HepG2 (cell line): ENCODE results near the gene ZNF30.
A peak's percentile ranks its signal among the peaks of the same experiment; 100 is the strongest.

ENCODE experiments used
- KLF11 ChIP-seq: IDR thresholded peaks from 2 replicates; pipeline ENCODE4 v1.6.1; 2016; ENCODE audit warnings: missing compliant biosample characterization
- TF ChIP-seq, protein P1 (sequence below): sonication (generic); formaldehyde crosslinking; IDR thresholded peaks from 2 replicates; pipeline ENCODE4 v1.5.0; 2020; ENCODE audit warnings: mild to moderate bottlenecking, missing genetic modification reagents, moderate library complexity
- TF ChIP-seq, protein P2 (sequence below): sonication (generic); formaldehyde crosslinking; IDR thresholded peaks from 2 replicates; pipeline ENCODE4 v1.4.0; 2020; ENCODE audit warnings: mild to moderate bottlenecking, low read depth, missing genetic modification reagents

GRCh38 chr19:34963573-34964406 lies 37.1 kb downstream of the ZNF30 start, which contains the start of gene ZNF792:
- TF ChIP-seq, protein P1, sequence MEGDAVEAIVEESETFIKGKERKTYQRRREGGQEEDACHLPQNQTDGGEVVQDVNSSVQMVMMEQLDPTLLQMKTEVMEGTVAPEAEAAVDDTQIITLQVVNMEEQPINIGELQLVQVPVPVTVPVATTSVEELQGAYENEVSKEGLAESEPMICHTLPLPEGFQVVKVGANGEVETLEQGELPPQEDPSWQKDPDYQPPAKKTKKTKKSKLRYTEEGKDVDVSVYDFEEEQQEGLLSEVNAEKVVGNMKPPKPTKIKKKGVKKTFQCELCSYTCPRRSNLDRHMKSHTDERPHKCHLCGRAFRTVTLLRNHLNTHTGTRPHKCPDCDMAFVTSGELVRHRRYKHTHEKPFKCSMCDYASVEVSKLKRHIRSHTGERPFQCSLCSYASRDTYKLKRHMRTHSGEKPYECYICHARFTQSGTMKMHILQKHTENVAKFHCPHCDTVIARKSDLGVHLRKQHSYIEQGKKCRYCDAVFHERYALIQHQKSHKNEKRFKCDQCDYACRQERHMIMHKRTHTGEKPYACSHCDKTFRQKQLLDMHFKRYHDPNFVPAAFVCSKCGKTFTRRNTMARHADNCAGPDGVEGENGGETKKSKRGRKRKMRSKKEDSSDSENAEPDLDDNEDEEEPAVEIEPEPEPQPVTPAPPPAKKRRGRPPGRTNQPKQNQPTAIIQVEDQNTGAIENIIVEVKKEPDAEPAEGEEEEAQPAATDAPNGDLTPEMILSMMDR (CRISPR knock-in tag) = 0 out of 2 replicates have a peak, but pooled peaks have one; percentile 14
- TF ChIP-seq, protein P2, sequence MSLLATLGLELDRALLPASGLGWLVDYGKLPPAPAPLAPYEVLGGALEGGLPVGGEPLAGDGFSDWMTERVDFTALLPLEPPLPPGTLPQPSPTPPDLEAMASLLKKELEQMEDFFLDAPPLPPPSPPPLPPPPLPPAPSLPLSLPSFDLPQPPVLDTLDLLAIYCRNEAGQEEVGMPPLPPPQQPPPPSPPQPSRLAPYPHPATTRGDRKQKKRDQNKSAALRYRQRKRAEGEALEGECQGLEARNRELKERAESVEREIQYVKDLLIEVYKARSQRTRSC (CRISPR knock-in tag) = no peak
- no peak for TF ChIP-seq KLF11
